IMR-90 (cell line): Measurements from ENCODE around the gene HSD17B8. TPM values are rescaled to one million over a fixed set of nuclear protein-coding genes. Genes with fewer than 3 reads are reported as not detected.
A peak's percentile ranks its signal among the peaks of the same experiment; 100 is the strongest.

ENCODE experiments used
- ATAC-seq: fragments of 200-7000 bp; cut with Tn5 transposase; 2 replicates; pipeline ENCODE4 v1.9.1; 2020; ENCODE audit warnings: low read depth, mild to moderate bottlenecking, moderate library complexity
- BruUV-seq: library from RNA; stranded (reverse); fragments of 400-500 nt; replicated peaks from 2 replicates; lab custom pipeline; 2021; lab: Mats Ljungman, UMichigan
- CTCF ChIA-PET: fragments of 300-600 bp; formaldehyde crosslinking; extraction: SDS; loops from one replicate; lab custom pipeline; 2021; ENCODE audit warnings: antibody characterized with exemption; lab: Yijun Ruan, JAX
- POLR2A ChIA-PET: fragments of 300-600 bp; sonication (Branson Sonifier 250); formaldehyde crosslinking; loops from one replicate; lab custom pipeline; 2022; ENCODE audit warnings: antibody characterized with exemption; ENCODE audit not compliant: unreplicated experiment; lab: Charles Lee
- DNase-seq: peaks from one replicate; pipeline ENCODE4 v3.0.0; 2013
- H2AFZ ChIP-seq: replicated peaks from 2 replicates; pipeline ENCODE3; 2013; ENCODE audit warnings: low read length, mild to moderate bottlenecking; ENCODE audit not compliant: poor library complexity
- H2AK5ac ChIP-seq: 2 replicates; pipeline ENCODE4 v1.6.1; 2013; ENCODE audit warnings: low read depth, low read length, inconsistent platforms
- H2AK9ac ChIP-seq: replicated peaks from 2 replicates; pipeline ENCODE3; 2013; ENCODE audit warnings: mild to moderate bottlenecking, low read depth, low read length, moderate library complexity; ENCODE audit not compliant: poor library complexity
- H2BK120ac ChIP-seq: 2 replicates; pipeline ENCODE4 v1.6.1; 2013; ENCODE audit warnings: low read depth, low read length, inconsistent platforms
- H2BK15ac ChIP-seq: 3 replicates; pipeline ENCODE4 v1.6.1; 2013; ENCODE audit warnings: low read depth, low read length, inconsistent platforms
- H2BK20ac ChIP-seq: 2 replicates; pipeline ENCODE4 v1.6.1; 2013; ENCODE audit warnings: low read depth, mild to moderate bottlenecking, inconsistent platforms, low read length, moderate library complexity
- H2BK5ac ChIP-seq: 2 replicates; pipeline ENCODE4 v1.6.1; 2013; ENCODE audit warnings: mild to moderate bottlenecking, low read depth, low read length, inconsistent platforms; ENCODE audit not compliant: poor library complexity, severe bottlenecking
- H3K14ac ChIP-seq: replicated peaks from 2 replicates; pipeline ENCODE4 v1.6.1; 2013; ENCODE audit warnings: low read depth, low read length, inconsistent platforms
- H3K18ac ChIP-seq: 2 replicates; pipeline ENCODE4 v1.6.1; 2013; ENCODE audit warnings: low read depth, low read length, control low read depth
- H3K23ac ChIP-seq: 2 replicates; pipeline ENCODE4 v1.6.1; 2013; ENCODE audit warnings: low read depth, low read length, inconsistent platforms
- H3K27ac ChIP-seq: 2 replicates; pipeline ENCODE4 v1.5.1; 2013; ENCODE audit warnings: mild to moderate bottlenecking, control low read depth, low read length; ENCODE audit not compliant: insufficient read depth
- H3K27me3 ChIP-seq: 2 replicates; pipeline ENCODE4 v1.6.1; 2013; ENCODE audit warnings: low read length; ENCODE audit not compliant: control insufficient read depth, insufficient read depth
- H3K36me3 ChIP-seq: 2 replicates; pipeline ENCODE4 v1.6.1; 2013; ENCODE audit warnings: low read length, mixed read lengths; ENCODE audit not compliant: control insufficient read depth, insufficient read depth
- H3K4ac ChIP-seq: 2 replicates; pipeline ENCODE4 v1.6.1; 2013; ENCODE audit warnings: low read depth, low read length, inconsistent platforms
- H3K4me1 ChIP-seq: 2 replicates; pipeline ENCODE4 v1.6.1; 2013; ENCODE audit warnings: low read length, mixed read lengths; ENCODE audit not compliant: control insufficient read depth, insufficient read depth
- H3K4me2 ChIP-seq: 2 replicates; pipeline ENCODE4 v1.6.1; 2013; ENCODE audit warnings: low read depth, mild to moderate bottlenecking, control low read depth, low read length, moderate library complexity
- H3K4me3 ChIP-seq: 2 replicates; pipeline ENCODE4 v1.5.1; 2013; ENCODE audit warnings: low read depth, mild to moderate bottlenecking, control low read depth, low read length, moderate library complexity; ENCODE audit not compliant: insufficient read depth
- H3K56ac ChIP-seq: 2 replicates; pipeline ENCODE4 v1.6.1; 2013; ENCODE audit warnings: low read length, inconsistent platforms; ENCODE audit not compliant: insufficient read depth; ENCODE audit errors: extremely low read depth
- H3K79me1 ChIP-seq, 2 experiments: 2 replicates each; pipeline ENCODE4 v1.6.1; 2013; ENCODE audit warnings: low read length in 2 of 2, inconsistent platforms in 1 of 2, low read depth in 1 of 2
- H3K9ac ChIP-seq: 2 replicates; pipeline ENCODE4 v1.6.1; 2013; ENCODE audit warnings: low read depth, low read length, control low read depth
- H3K9me1 ChIP-seq: 2 replicates; pipeline ENCODE4 v1.6.1; 2013; ENCODE audit warnings: low read length, inconsistent platforms; ENCODE audit not compliant: insufficient read depth
- H3K9me3 ChIP-seq: 2 replicates; pipeline ENCODE4 v1.6.1; 2013; ENCODE audit warnings: low read length; ENCODE audit not compliant: control insufficient read depth, insufficient read depth
- H4K20me1 ChIP-seq: 2 replicates; pipeline ENCODE4 v1.6.1; 2013; ENCODE audit warnings: low read length, inconsistent platforms; ENCODE audit not compliant: insufficient read depth
- H4K5ac ChIP-seq: 2 replicates; pipeline ENCODE4 v1.6.1; 2013; ENCODE audit warnings: mild to moderate bottlenecking, low read depth, low read length, control low read depth
- H4K8ac ChIP-seq, 2 experiments: 2 replicates each; pipeline ENCODE4 v1.6.1; 2013; ENCODE audit warnings: low read depth in 2 of 2, low read length in 2 of 2, control low read depth in 1 of 2, inconsistent platforms in 1 of 2
- H4K91ac ChIP-seq: 2 replicates; pipeline ENCODE4 v1.6.1; 2013; ENCODE audit warnings: low read depth, low read length, inconsistent platforms; ENCODE audit not compliant: insufficient read depth
- CEBPB ChIP-seq: IDR thresholded peaks from 2 replicates; pipeline ENCODE4 v1.6.1; 2012; ENCODE audit warnings: low read depth, low read length, improper control_type of control experiment
- CTCF ChIP-seq: conservative IDR thresholded peaks from 2 replicates; pipeline ENCODE4 v1.5.1; 2012; ENCODE audit warnings: mild to moderate bottlenecking, low read depth, low read length, improper control_type of control experiment
- ELK1 ChIP-seq: fragments of 150-350 bp; IDR thresholded peaks from 2 replicates; pipeline ENCODE4 v1.6.1; 2016; ENCODE audit warnings: low read depth, mild to moderate bottlenecking, low read length, moderate library complexity, borderline replicate concordance
- FOS ChIP-seq: fragments of 150-350 bp; IDR thresholded peaks from 2 replicates; pipeline ENCODE4 v1.6.1; 2016; ENCODE audit warnings: low read depth, low read length
- MAFK ChIP-seq: IDR thresholded peaks from 2 replicates; pipeline ENCODE4 v1.6.1; 2012; ENCODE audit warnings: low read depth, low read length, improper control_type of control experiment
- MAZ ChIP-seq: IDR thresholded peaks from 2 replicates; pipeline ENCODE4 v1.6.1; 2012; ENCODE audit warnings: low read depth, mild to moderate bottlenecking, low read length, improper control_type of control experiment, moderate library complexity, borderline replicate concordance
- NFE2L2 ChIP-seq: fragments of 150-350 bp; IDR thresholded peaks from 2 replicates; pipeline ENCODE4 v1.6.1; 2016; ENCODE audit warnings: low read depth, mild to moderate bottlenecking, low read length
- POLR2A ChIP-seq: IDR thresholded peaks from 2 replicates; pipeline ENCODE4 v1.6.1; 2012; ENCODE audit warnings: mild to moderate bottlenecking, low read depth, low read length
- RAD21 ChIP-seq: IDR thresholded peaks from 2 replicates; pipeline ENCODE4 v1.6.1; 2012; ENCODE audit warnings: low read length, improper control_type of control experiment
- RCOR1 ChIP-seq: IDR thresholded peaks from 2 replicates; pipeline ENCODE4 v1.6.1; 2012; ENCODE audit warnings: mild to moderate bottlenecking, low read length, improper control_type of control experiment; ENCODE audit not compliant: insufficient replicate concordance
- RFX5 ChIP-seq: IDR thresholded peaks from 2 replicates; pipeline ENCODE4 v1.8.0; 2012; ENCODE audit warnings: low read depth, mild to moderate bottlenecking, low read length, moderate library complexity
- SMC3 ChIP-seq: fragments of 150-350 bp; IDR thresholded peaks from 2 replicates; pipeline ENCODE4 v1.6.1; 2016; ENCODE audit warnings: low read depth, mild to moderate bottlenecking, antibody characterized with exemption, low read length, moderate library complexity
- USF2 ChIP-seq: fragments of 150-350 bp; IDR thresholded peaks from 2 replicates; pipeline ENCODE4 v1.6.1; 2017; ENCODE audit warnings: mild to moderate bottlenecking, antibody characterized with exemption, low read length, low read depth
- WGBS, 2 experiments: methylation state at CpG; one replicate each; pipeline versions ENCODE4 v1.1.5 to v1.1.7; 2013; ENCODE audit warnings: missing lambda C conversion rate in 2 of 2; ENCODE audit not compliant: insufficient read length in 1 of 2; ENCODE audit errors: extremely low coverage in 2 of 2; 5-methylcytosine and 5-hydroxymethylcytosine counted together
- dilution Hi-C: fragments of 300-500 bp; cut with HindIII; formaldehyde crosslinking; loops from one replicate; pipeline ENCODE4 v1.14.3; 2018; ENCODE audit warnings: low sequenced_read_pairs; ENCODE audit not compliant: unreplicated experiment
- in situ Hi-C: fragments of 300-500 bp; cut with MboI; formaldehyde crosslinking; loops from 3 replicates; pipeline ENCODE4 v1.14.3; 2019; ENCODE audit warnings: low sequenced_read_pairs, inconsistent platforms, mixed read lengths
- intact Hi-C: fragments of 100-400 bp; cut with micrococcal nuclease; formaldehyde crosslinking; loops from 2 replicates; pipeline ENCODE4 v1.10.0; 2022
- polyA plus RNA-seq, 3 experiments: library from polyadenylated mRNA; depleted of rRNA; stranded (reverse); fragments of >200 nt; gene quantifications; 2 replicates each; pipeline ENCODE4 v1.2.3, GENCODE V29; 2012; ENCODE audit warnings: low replicate concordance in 1 of 3
- total RNA-seq: library from RNA; depleted of rRNA; stranded (reverse); fragments of >200 nt; gene quantifications from 2 replicates; pipeline ENCODE4 v1.2.3, GENCODE V29; 2012

Gene HSD17B8
- total and polyA plus RNA-seq, 2 of the 4 experiments (the other 2 are of a cell fraction): 1.6 to 4.3 TPM

- intact Hi-C loops: no loop called here
- no peak overlapping the region for H2AFZ ChIP-seq
- no peak overlapping the region for H2BK20ac ChIP-seq
- H3K56ac ChIP-seq: no peak overlapping the region
- no peak overlapping the region for H2BK15ac ChIP-seq
- no peak overlapping the region for H3K23ac ChIP-seq
- ChIA-PET CTCF (no interaction called here), POLR2A (no interaction called here)
- H3K9me3 ChIP-seq: no peaks in the 10 kb centered on the region
- dilution Hi-C loops: no loop called here
- BruUV-seq: no TSS peak
- no peak overlapping the region for H4K5ac ChIP-seq
- peak overlapping the region; percentile 50 for H2AK9ac ChIP-seq
- H3K27ac ChIP-seq: no peak overlapping the region
- no peaks in the 10 kb centered on the region for H4K20me1 ChIP-seq
- no peaks in the 10 kb centered on the region for H3K4me1 ChIP-seq
- in situ Hi-C loops: no loop called here
- no peak overlapping the region for H4K91ac ChIP-seq
- no peak overlapping the region for H4K8ac ChIP-seq
- H3K18ac ChIP-seq: no peak overlapping the region
- H3K79me1 ChIP-seq: no peaks in the 10 kb centered on the region
- no peak for DNase-seq
- H3K4me3 ChIP-seq: no peak overlapping the region
- no peaks in the 10 kb centered on the region for H3K9me1 ChIP-seq
- H3K9ac ChIP-seq: no peak overlapping the region
- H3K14ac ChIP-seq: no peak overlapping the region
- H2AK5ac ChIP-seq: no peak overlapping the region
- no peak overlapping the region for H3K4me2 ChIP-seq
- no peak overlapping the region for H2BK120ac ChIP-seq
- TF ChIP-seq MAFK (no peak), RFX5 (no peak), FOS (no peak), ELK1 (no peak), MAZ (no peak), CTCF (no peak), SMC3 (no peak), NFE2L2 (no peak), CEBPB (no peak), RAD21 (no peak), POLR2A (no peak), USF2 (no peak), RCOR1 (no peak)
- H3K36me3 ChIP-seq: no peaks in the 10 kb centered on the region
- WGBS, 2 experiments: 60% methylated on average over 1 of the region's 10 CpGs; no CpG with 5 or more reads in 1 of the 2 experiments
- H3K4ac ChIP-seq: no peak overlapping the region
- no peak overlapping the region for H2BK5ac ChIP-seq
- ATAC-seq: no peak
- peaks cover 16% of the 10 kb centered on the region for H3K27me3 ChIP-seq
Observed at GRCh38 chr6:33175436-33176069, 28.9 kb upstream of the HSD17B8 start.
